ENCODE data around the gene DUS1L. TPM values are rescaled to one million over a fixed set of nuclear protein-coding genes. Genes with fewer than 3 reads are reported as not detected.

DUS1L gene
- total RNA-seq, 1 experiment from 2014 or later: 144 TPM

DNA sequence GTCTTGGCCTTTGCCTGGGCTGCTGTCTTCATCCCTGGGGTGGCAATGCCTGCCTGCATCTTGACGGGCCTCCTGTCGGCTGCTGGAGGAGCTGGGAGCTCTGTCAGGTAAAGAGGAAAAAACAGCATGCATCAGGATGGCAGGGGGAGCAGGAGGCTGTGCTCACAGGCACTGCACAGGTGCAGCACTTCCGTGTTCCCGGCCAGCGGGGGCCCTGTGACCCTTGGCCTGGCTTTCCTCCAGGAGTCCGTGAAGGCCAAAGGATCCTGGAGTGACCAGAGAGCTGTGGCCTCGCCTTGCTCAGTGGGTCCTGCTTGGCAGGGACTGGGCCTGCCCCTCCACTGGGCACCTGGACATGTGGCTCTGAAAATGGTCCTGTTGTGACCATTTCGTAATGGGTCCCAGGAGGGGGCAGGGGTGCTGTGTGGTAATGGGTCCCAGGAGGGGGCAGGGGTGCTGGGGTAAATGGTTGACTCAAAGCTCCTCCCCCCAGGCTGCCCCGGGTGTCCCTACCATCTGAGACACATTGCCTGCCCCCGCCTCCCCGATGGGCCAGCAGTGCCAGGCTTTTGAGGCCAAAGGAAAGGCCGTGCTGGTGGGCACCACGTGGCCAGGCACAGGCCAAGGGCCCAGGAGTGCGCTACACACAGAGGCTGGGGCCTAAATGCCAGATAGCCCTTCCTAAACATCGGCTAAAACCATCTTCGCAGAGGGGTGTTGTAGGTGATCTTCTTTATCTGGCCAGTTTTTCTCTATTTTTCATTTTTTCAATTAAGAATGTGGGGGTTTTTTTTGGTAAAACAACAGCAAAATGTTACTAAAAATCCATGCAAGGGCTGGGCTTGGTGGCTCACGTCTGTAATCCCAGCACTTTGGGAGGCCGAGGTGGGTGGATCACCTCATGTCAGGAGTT is 36.4 kb upstream of the DUS1L start:
- in situ Hi-C loops (cut with HindIII; ENCODE audit: low sequenced_read_pairs): no loop called here
- DNase-seq (ENCODE audit: low spot score): peak; percentile 75

DNA sequence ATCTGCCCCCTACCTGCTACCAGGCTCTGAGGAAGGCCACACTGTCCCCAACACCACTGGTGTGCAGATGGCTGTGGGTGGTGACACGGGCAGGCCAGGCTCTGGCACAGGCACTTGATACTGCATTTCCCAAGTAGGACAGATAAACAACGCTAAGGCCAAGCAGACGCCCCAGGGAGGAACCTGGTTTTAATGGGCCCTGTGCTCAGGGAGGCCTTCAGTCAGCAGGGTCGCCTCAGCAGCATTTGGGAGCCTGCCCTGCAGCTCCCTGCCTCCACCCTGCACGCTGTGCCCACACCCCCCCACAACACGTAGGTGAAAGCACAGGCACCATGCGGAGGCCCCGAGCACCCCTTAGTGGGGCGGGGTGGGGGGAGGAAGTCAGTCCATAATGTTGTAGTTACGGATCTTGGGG is 35.7 kb upstream of the DUS1L start:
- DNase-seq (ENCODE audit: low spot score): peak; percentile 84
- in situ Hi-C loops (cut with HindIII; ENCODE audit: low sequenced_read_pairs): no loop called here

DNA sequence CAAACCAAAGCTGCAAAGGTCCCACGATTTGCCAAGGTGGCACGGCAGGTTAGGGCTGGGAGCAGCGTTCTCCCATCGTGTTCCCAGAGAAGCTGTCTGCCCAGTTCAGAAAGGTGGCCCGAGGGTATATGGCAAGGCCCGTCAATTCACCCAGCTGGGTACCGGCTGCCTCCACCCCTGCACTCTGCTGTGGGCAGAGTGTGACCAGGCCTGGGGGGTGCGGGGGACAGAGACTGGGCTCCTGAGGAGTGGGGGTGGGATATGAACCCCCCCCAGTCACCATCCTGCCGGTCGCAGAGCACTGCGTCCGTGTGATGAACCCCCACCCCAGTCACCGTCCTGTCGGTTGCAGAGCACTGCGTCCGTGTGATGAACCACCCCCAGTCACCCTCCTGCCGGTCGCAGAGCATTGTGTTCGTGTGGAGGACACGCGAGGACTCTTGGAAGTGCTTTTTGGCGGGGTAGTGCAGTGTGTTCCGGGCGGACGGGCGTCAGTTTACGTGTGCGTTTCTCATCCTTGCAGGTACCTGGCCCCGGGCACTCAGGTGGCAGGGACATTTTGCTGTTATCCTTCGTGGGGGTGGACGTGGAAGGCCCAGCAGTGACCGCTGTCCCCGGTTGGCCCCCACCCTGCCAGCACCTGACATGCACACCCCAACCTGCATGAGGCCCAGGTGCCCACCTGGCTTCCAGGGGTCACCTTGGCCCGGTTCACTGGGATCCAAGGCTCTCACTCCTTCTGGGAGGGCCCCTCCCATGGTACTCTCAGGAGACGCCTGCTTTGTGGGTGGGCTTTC is 35.1 kb upstream of the DUS1L start:
- in situ Hi-C loops (cut with HindIII; ENCODE audit: low sequenced_read_pairs): no loop called here
- no peak for DNase-seq (ENCODE audit: low spot score)

DNA sequence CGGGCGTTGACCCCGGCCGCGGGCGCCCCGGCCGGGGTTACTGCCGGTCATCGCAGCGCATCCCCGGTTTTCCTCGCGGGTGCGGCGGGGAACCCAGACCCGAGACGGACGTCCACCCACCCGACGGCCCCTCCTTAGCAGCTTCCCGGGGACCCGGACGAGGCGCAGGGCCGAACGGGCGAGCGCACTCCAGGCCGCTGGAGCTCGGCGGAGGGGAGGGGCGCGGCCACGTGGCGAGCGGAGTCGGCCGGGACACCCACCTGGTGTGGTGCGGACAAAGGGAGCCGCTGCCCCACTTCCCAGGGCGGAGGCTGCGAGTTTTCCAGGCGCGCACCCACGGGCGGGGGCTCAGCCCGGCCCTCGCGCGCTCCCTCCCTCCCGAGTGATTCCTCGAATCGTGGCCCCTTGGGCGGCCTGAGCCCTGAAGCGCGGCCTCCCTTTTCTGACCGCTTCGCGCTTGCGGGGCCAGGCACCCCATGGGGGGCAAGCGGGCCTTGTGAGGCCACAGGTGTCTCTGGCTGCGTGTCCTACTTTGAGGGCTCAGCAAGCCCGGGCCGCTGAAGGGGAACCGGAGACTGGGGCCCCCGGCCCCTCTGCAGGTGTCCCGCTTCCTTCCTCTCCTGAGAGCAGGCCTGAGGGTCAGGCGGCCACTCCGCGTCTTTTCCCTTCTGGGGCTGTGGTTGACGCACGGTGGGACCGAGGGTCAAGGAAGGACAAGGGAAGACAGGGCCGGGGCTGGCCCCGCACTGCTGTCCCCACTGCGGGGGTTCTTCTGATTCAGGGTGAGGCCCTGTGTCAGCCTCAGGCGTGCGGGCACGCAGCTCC is 33.5 kb upstream of the DUS1L start:
- DNase-seq (ENCODE audit: low spot score): no peak
- in situ Hi-C loops (cut with HindIII; ENCODE audit: low sequenced_read_pairs): no loop called here

DNA sequence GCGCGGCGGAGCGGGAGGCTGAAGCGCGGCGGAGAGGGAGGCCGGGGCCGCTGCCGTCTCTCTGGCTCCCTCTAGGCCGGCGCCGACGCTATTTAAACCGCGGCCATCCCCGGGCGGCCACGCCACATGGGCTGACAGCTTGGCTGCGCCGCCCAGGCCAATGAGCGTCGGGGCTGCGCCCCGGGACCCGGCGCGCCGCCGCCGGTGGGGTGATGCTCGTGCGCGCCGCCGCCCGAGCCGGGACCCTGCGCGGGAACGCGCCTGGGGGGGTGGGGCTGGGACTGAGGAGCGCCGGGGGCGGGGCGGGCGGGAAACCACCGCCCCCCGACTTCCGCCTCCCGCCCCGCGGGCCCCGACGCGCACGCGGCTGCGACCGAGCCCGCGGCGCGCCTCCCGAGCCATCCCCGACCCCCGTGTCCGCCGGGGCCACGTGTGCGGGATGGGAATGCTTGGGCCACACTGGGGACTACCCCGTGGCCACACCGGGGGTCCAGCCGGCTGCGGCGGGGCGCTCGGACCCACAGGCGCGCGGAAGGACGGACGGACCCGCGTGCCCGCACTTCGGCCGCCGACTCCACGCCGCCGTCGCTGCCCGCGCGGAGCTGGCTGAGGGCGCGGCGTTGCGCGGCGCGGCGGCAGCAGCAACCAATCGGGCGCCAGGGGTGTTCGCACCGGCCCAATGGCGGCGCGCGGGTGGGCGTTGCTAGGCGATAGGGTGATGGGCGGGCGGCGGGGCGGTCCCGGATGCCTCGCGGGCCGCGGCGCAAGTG is 32.8 kb upstream of the DUS1L start, which contains the start of gene FASN:
TSS of gene FASN (minus strand) at position 68 of the 770 bp plus-strand sequence. CDS start 1,791 bp downstream, outside the sequence.
- in situ Hi-C loops (cut with HindIII; ENCODE audit: low sequenced_read_pairs): no loop called here

DNA sequence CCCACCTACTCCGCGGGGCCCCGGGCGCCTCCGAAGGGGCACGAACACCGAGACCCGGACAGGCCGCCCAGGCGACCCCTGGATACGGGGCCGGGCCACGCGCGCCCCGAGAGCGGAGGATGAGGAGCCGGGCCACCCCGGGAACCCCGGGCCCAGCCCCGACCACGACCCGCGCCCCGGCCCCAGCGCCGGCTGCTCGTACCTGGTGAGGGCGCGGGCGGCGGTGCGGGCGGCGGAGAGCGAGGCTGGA is 32.2 kb upstream of the DUS1L start:
- no peak for DNase-seq (ENCODE audit: low spot score)
- in situ Hi-C loops (cut with HindIII; ENCODE audit: low sequenced_read_pairs): no loop called here

More for the DNA sequence above, 32.8 kb upstream of the DUS1L start, which contains the start of gene FASN:
- DNase-seq (ENCODE audit: low spot score): peak; percentile 93

DNA sequence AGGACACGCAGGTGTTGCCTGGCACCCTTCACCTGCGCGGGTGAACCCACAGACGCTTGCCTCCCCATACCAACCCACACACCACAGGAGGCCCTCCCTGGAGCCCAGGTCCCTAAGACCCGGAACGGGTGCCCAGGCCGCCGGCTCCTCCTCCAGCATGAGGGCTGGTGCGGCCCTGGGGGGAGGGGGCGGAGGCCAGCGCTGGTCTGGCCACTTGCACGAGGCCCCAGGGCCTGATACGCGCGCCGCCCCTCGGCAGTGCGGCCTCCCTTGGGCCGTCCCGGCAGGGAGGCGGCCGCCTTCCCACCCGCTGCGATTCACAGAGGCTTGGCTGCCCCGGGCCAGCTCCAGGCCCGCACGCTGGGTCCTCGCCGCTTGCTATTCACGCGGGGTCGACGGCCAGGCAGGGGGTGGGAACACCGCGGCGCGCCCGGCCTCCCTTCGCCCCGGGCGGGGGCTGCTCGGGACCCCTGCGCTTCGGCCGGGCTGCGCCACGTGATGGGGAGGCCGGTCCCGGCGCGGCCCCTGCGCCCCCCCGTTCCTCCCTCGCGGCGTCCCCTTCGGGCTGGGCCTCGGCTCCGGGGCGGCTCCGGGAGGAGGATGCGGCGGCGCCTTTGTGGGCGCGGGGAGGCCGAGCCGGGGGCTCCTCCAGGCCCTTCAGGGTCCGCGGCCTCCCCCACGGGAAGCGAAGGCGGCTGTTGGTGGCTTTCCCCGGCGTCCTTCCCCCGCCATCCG is 31.7 kb upstream of the DUS1L start:
- no peak for DNase-seq (ENCODE audit: low spot score)
- in situ Hi-C loops (cut with HindIII; ENCODE audit: low sequenced_read_pairs): no loop called here

DNA sequence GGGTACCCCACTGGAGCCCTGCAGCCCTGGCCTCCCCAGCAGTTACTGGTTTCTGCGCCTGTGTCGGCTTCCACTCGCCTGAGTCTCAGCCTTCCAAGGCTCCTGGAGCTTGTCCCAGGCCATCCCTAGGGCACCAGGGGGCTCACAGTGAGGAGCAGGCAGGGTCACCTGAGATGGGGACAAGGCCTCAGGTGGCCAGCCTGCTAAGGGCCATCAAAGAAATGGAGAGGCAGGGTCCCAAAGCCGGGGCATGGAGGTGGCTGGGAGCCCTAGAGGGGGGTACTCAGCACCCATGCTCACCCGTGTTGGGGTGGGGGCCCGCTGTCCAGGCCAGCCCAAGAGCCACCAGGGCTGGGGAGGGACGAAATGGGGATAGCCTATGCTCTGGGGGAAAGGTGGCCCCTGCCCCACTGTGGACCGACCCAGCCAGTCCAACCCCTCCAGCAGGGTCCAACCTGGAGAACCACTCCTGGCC is 31.1 kb upstream of the DUS1L start:
- no peak for DNase-seq (ENCODE audit: low spot score)
- in situ Hi-C loops (cut with HindIII; ENCODE audit: low sequenced_read_pairs): no loop called here

DNA sequence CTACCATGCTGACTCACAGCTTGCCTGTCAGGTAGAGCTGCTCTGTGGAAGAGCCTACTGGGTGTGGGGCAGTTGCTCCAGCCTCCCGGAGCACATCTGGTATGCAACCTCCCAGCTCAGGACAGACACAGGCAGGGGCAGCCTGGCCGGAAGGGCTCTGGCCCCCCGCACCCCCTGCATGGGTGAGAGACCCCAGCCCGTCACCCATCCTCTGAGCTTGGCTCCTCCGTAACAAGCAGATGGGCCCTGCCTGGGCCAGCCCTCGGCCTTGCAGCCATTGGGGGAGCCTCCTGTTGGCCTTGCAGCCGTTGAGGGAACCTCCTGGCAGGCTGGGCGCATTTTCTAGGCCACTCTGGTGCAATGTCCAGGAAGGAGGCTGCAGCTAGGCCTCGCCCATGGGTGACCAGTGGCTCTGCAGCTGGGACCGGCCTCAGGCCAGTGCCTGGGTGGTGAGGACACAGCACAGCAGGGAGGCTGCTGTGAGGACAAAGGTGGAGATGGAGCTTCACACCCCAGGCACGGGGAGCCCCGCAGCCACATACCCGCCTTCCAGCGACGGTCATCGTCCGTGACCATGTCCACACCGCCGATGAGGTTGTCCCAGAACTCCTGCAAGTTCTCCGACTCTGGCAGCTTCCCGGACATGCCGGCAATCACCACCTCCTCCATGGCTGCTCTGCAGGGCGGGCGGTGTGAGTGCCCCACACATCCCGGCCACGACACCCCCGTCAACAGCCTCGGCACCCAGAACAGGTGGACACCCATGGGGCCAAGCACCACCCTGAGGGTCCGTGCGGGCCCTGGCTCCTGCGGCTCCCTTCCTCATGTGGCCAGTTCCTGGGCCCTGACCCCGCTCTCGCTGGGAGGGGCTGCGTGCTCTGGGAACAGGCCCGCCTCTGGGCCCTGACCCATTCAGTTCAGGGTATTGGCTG is 30.4 kb upstream of the DUS1L start:
- peak; percentile 42 for DNase-seq (ENCODE audit: low spot score)
- in situ Hi-C loops (cut with HindIII; ENCODE audit: low sequenced_read_pairs): no loop called here

DNA sequence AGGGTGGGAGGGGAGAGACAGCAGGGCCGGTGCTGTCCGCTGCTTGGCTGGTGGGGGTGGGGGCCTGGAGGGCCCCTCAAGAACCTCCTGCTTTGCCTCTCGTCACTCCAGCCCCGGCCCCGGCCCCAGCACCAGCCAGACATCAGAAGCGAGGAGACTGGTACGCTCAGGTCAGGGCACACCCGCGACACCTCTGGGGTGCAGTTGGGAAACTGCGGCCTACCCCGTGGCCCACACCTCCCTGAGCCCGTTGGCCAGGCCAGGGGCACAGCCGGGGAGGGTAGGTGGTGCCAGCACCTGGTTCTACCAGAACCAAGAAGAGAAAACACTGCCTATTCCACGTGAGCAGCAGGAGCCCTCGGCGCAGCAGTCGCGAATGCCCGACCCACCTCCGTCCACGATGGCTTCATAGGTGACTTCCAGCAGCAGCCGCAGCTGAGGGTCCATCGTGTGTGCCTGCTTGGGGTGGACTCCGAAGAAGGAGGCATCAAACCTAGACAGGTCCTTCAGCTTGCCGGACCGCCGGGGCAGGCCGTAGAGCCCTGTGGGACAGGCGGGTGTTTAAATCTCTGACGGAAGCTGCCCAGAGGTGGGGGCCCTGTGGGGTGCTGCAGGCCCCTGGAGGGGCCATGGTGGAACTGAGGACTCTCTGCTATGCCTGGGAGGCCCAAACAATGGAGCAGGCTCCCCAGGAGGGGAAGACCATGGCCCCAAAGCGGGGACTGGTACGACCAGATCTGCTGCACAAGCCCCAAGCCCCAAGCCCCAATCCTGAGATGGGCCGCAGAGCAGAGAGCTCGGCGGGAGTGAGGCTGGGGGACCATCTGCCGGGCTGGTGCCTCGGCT is 29.6 kb upstream of the DUS1L start:
- no peak for DNase-seq (ENCODE audit: low spot score)
- in situ Hi-C loops (cut with HindIII; ENCODE audit: low sequenced_read_pairs): no loop called here

DNA sequence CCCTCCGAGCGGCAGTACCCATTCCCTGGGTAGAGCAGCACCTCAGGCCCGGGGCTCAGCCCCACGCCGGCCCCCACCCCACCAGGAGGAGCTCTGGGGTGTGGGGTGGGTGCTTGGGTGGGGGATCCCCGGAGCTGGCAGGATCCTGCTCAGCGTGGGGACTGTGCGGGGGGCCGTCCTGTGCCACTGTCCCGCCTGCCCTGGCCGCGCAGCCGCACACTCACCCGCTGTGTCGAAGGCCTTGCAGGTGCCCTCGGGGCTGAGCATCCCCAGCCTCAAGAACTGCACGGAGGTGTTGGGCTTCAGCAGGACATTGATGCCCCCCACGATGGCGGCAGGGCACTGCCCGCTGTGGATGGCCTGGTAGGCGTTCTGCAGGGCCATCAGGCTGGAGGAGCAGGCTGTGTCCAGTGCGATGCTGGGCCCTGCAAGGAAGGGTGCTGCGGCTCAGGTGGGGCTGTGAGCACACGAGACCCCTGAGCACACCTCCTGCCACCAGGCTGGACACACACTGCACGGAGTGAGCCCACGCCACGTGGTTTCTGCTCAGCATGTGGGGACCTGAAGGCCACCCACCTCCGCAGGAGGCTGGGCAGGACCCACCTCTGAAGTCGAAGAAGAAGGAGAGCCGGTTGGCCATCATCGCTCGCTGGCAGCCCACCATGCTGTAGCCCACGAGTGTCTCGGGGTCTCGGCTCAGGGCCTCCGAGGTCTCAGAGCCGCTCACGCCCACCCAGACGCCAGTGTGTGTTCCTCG is 27.6 kb upstream of the DUS1L start:
- in situ Hi-C loops (cut with HindIII; ENCODE audit: low sequenced_read_pairs): no loop called here
- no peak for DNase-seq (ENCODE audit: low spot score)

DNA sequence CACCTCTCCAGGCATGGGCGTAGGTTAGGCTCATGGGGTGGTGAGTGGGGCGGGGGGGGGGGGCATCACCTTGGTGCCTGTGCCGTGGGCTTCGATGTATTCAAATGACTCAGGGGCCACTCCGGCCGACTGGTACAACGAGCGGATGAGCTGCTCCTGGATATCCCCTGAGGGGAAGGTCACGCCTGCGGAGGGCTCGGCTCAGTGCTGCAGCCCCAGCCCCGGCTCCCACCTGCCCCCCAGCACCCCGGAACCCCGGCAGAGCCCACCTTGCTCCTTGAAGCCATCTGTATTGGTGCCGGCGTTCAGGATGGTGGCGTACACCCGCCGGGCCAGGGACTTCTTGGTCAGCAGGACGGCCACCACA is 27.0 kb upstream of the DUS1L start:
- in situ Hi-C loops (cut with HindIII; ENCODE audit: low sequenced_read_pairs): no loop called here
- no peak for DNase-seq (ENCODE audit: low spot score)

DNA sequence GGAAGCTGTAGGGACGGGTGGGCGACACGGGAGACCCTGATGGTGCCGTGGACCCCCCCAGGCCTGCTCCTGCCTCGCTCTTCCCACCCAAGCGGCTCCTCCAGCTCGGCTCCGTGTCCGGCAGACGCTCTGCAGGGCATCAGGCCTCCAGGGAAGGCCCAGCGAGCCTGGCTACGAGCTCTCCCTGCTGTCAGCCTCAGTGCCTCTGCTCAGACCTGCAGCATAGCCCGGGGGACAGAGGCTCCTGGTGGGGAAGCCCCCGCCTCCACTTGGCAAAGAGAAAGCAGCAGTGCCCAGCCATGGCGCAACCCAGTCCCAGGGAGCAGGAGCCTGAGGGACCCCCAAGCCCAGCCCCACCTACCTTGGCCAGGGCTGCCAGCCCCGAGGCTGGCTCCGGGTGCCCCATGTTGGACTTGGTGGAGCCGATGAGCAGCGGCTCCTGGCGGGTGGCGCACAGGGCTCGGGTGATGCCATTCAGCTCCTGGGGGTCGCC is 26.5 kb upstream of the DUS1L start:
- in situ Hi-C loops (cut with HindIII; ENCODE audit: low sequenced_read_pairs): no loop called here
- DNase-seq (ENCODE audit: low spot score): no peak

DNA sequence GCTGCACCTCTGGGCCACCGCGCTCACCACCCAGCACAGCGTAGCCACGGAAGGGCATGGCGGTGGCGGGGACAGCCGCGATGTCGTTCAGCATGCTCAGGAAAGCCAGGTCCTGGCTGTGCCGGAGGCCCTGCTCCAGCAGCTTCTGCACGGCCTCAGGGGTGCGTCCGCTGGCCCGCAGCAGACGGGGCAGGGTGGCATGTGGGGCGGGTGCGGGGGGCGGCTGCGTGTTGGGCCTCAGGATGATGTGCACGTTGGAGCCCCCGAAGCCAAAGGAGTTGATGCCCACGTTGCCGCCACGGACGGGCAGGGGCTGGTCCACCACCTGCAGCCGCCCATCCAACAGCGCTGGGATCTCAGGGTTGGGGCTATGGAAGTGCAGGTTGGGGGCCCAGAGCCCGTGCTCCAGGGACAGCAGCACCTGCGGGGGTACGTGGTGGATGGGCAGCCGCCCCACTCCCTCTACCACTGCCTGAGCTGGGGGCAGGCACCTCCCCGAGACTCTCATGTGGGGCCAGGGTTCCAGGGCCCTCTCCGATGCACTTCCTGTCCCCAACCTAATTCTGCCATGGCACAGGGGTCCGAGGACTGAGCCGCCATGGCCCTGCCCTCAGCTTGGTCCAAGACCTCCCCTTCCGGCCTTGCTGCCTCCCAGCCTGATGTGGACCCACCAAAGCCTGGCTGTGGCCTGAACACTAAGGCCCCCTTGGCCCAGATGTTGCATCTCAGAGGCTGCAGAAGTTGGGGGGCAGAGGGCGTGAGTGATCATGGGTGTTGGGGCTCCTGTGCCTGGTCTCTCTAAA is 25.9 kb upstream of the DUS1L start:
- no peak for DNase-seq (ENCODE audit: low spot score)
- in situ Hi-C loops (cut with HindIII; ENCODE audit: low sequenced_read_pairs): no loop called here

All from G401 (cell line).